ENCODE measurements around the gene TGFBI. TPM values are rescaled to one million over a fixed set of nuclear protein-coding genes. Genes with fewer than 3 reads are reported as not detected.

The TGFBI gene
- total and polyA plus RNA-seq, 2 donors, result 76.8 to 294 TPM

- WGBS, result 95% methylated on average over 7 of the region's 7 CpGs
- DNase-seq (ENCODE audit: low read depth in 6 of 9, low spot score in 9 of 9), result no peak
- Histone ChIP-seq H3K4me3 (ENCODE audit: low read length in 2 of 2) (no peak overlapping the region), H3K36me3 (ENCODE audit: control insufficient read depth in 2 of 2, insufficient read depth in 2 of 2, low read length in 1 of 2) (no peaks in the 10 kb centered on the region), H3K9me3 (ENCODE audit: control insufficient read depth in 2 of 2, insufficient read depth in 1 of 2, low read length in 1 of 2) (no peaks in the 10 kb centered on the region), H3K27me3 (ENCODE audit: control insufficient read depth in 2 of 2, insufficient read depth in 1 of 2, low read length in 1 of 2) (peaks cover 0 to 8% of the 10 kb centered on the region in 2 donors), H3K4me1 (ENCODE audit: control insufficient read depth in 2 of 2, insufficient read depth in 2 of 2, low read length in 2 of 2) (no peaks in the 10 kb centered on the region), H3K27ac (ENCODE audit: low read depth in 1 of 2, low read length in 1 of 2) (no peak overlapping the region)
These were observed 39.1 kb upstream of the TGFBI start for GRCh38 chr5:135989686-135990085.

- Histone ChIP-seq H3K36me3 (ENCODE audit: control insufficient read depth in 2 of 2, insufficient read depth in 2 of 2, low read length in 1 of 2) (no peaks in the 10 kb centered on the region), H3K27ac (ENCODE audit: low read depth in 1 of 2, low read length in 1 of 2) (no peak overlapping the region), H3K9me3 (ENCODE audit: control insufficient read depth in 2 of 2, insufficient read depth in 1 of 2, low read length in 1 of 2) (no peaks in the 10 kb centered on the region), H3K27me3 (ENCODE audit: control insufficient read depth in 2 of 2, insufficient read depth in 1 of 2, low read length in 1 of 2) (peaks cover 0 to 8% of the 10 kb centered on the region in 2 donors), H3K4me3 (ENCODE audit: low read length in 2 of 2) (no peak overlapping the region), H3K4me1 (ENCODE audit: control insufficient read depth in 2 of 2, insufficient read depth in 2 of 2, low read length in 2 of 2) (no peaks in the 10 kb centered on the region)
- DNase-seq (ENCODE audit: low read depth in 6 of 9, low spot score in 9 of 9), result no peak
- 82% methylated on average over 21 of the region's 21 CpGs for WGBS
These were observed 38.1 kb upstream of the TGFBI start for GRCh38 chr5:135990528-135991255.

- 89% methylated on average over 6 of the region's 6 CpGs for WGBS
- H3K9me3 ChIP-seq (ENCODE audit: control insufficient read depth in 2 of 2, insufficient read depth in 1 of 2, low read length in 1 of 2), result no peaks in the 10 kb centered on the region
These were observed 37.4 kb upstream of the TGFBI start for GRCh38 chr5:135991429-135991828.

GRCh38 chr5:135993335-135993879 is 35.4 kb upstream of the TGFBI start:
- DNase-seq (ENCODE audit: low read depth in 6 of 9, low spot score in 9 of 9), result no peak
- no peaks in the 10 kb centered on the region for H3K4me1 ChIP-seq (ENCODE audit: control insufficient read depth in 2 of 2, insufficient read depth in 2 of 2, low read length in 2 of 2)
- no peak overlapping the region for H3K4me3 ChIP-seq (ENCODE audit: low read length in 2 of 2)
- H3K9me3 ChIP-seq (ENCODE audit: control insufficient read depth in 2 of 2, insufficient read depth in 1 of 2, low read length in 1 of 2), result no peaks in the 10 kb centered on the region
- no peak overlapping the region for H3K27ac ChIP-seq (ENCODE audit: low read depth in 1 of 2, low read length in 1 of 2)
- no peaks in the 10 kb centered on the region for H3K36me3 ChIP-seq (ENCODE audit: control insufficient read depth in 2 of 2, insufficient read depth in 2 of 2, low read length in 1 of 2)
- peaks cover 0 to 8% of the 10 kb centered on the region in 2 donors for H3K27me3 ChIP-seq (ENCODE audit: control insufficient read depth in 2 of 2, insufficient read depth in 1 of 2, low read length in 1 of 2)
- WGBS, result 86% methylated on average over 6 of the region's 6 CpGs

More at GRCh38 chr5:135991429-135991828, 37.4 kb upstream of the TGFBI start:
- Histone ChIP-seq H3K27me3 (ENCODE audit: control insufficient read depth in 2 of 2, insufficient read depth in 1 of 2, low read length in 1 of 2) (peaks cover 0 to 8% of the 10 kb centered on the region in 2 donors), H3K4me3 (ENCODE audit: low read length in 2 of 2) (no peak overlapping the region), H3K27ac (ENCODE audit: low read depth in 1 of 2, low read length in 1 of 2) (no peak overlapping the region), H3K4me1 (ENCODE audit: control insufficient read depth in 2 of 2, insufficient read depth in 2 of 2, low read length in 2 of 2) (no peaks in the 10 kb centered on the region), H3K36me3 (ENCODE audit: control insufficient read depth in 2 of 2, insufficient read depth in 2 of 2, low read length in 1 of 2) (no peaks in the 10 kb centered on the region)
- DNase-seq (ENCODE audit: low read depth in 6 of 9, low spot score in 9 of 9), result no peak

- no peaks in the 10 kb centered on the region for H3K36me3 ChIP-seq (ENCODE audit: control insufficient read depth in 2 of 2, insufficient read depth in 2 of 2, low read length in 1 of 2)
- H3K27ac ChIP-seq (ENCODE audit: low read depth in 1 of 2, low read length in 1 of 2), result no peak overlapping the region
- 94% methylated on average over 6 of the region's 6 CpGs for WGBS
- DNase-seq (ENCODE audit: low read depth in 6 of 9, low spot score in 9 of 9), result no peak
- H3K9me3 ChIP-seq (ENCODE audit: control insufficient read depth in 2 of 2, insufficient read depth in 1 of 2, low read length in 1 of 2), result no peaks in the 10 kb centered on the region
- peaks cover 0 to 8% of the 10 kb centered on the region in 2 donors for H3K27me3 ChIP-seq (ENCODE audit: control insufficient read depth in 2 of 2, insufficient read depth in 1 of 2, low read length in 1 of 2)
- H3K4me1 ChIP-seq (ENCODE audit: control insufficient read depth in 2 of 2, insufficient read depth in 2 of 2, low read length in 2 of 2), result no peaks in the 10 kb centered on the region
- H3K4me3 ChIP-seq (ENCODE audit: low read length in 2 of 2), result no peak overlapping the region
These were observed 34.7 kb upstream of the TGFBI start for GRCh38 chr5:135993880-135994636.

GRCh38 chr5:135995976-135996375 is 32.8 kb upstream of the TGFBI start:
- Histone ChIP-seq H3K4me3 (ENCODE audit: low read length in 2 of 2) (no peak overlapping the region), H3K27me3 (ENCODE audit: control insufficient read depth in 2 of 2, insufficient read depth in 1 of 2, low read length in 1 of 2) (peaks cover 0 to 1% of the 10 kb centered on the region in 2 donors), H3K4me1 (ENCODE audit: control insufficient read depth in 2 of 2, insufficient read depth in 2 of 2, low read length in 2 of 2) (no peaks in the 10 kb centered on the region), H3K27ac (ENCODE audit: low read depth in 1 of 2, low read length in 1 of 2) (no peak overlapping the region), H3K36me3 (ENCODE audit: control insufficient read depth in 2 of 2, insufficient read depth in 2 of 2, low read length in 1 of 2) (no peaks in the 10 kb centered on the region), H3K9me3 (ENCODE audit: control insufficient read depth in 2 of 2, insufficient read depth in 1 of 2, low read length in 1 of 2) (no peaks in the 10 kb centered on the region)
- WGBS, result 96% methylated on average over 3 of the region's 3 CpGs
- no peak for DNase-seq (ENCODE audit: low read depth in 6 of 9, low spot score in 9 of 9)

- Histone ChIP-seq H3K36me3 (ENCODE audit: control insufficient read depth in 2 of 2, insufficient read depth in 2 of 2, low read length in 1 of 2) (no peaks in the 10 kb centered on the region), H3K27ac (ENCODE audit: low read depth in 1 of 2, low read length in 1 of 2) (no peak overlapping the region), H3K27me3 (ENCODE audit: control insufficient read depth in 2 of 2, insufficient read depth in 1 of 2, low read length in 1 of 2) (no peaks in the 10 kb centered on the region), H3K9me3 (ENCODE audit: control insufficient read depth in 2 of 2, insufficient read depth in 1 of 2, low read length in 1 of 2) (no peaks in the 10 kb centered on the region), H3K4me1 (ENCODE audit: control insufficient read depth in 2 of 2, insufficient read depth in 2 of 2, low read length in 2 of 2) (no peaks in the 10 kb centered on the region), H3K4me3 (ENCODE audit: low read length in 2 of 2) (no peak overlapping the region)
- 95% methylated on average over 2 of the region's 2 CpGs for WGBS
- no peak for DNase-seq (ENCODE audit: low read depth in 6 of 9, low spot score in 9 of 9)
These were observed 32.2 kb upstream of the TGFBI start for GRCh38 chr5:135996611-135997010.

GRCh38 chr5:135997673-135998335 is 31.0 kb upstream of the TGFBI start:
- Histone ChIP-seq H3K27me3 (ENCODE audit: control insufficient read depth in 2 of 2, insufficient read depth in 1 of 2, low read length in 1 of 2) (no peaks in the 10 kb centered on the region), H3K36me3 (ENCODE audit: control insufficient read depth in 2 of 2, insufficient read depth in 2 of 2, low read length in 1 of 2) (no peaks in the 10 kb centered on the region), H3K4me3 (ENCODE audit: low read length in 2 of 2) (no peak overlapping the region), H3K27ac (ENCODE audit: low read depth in 1 of 2, low read length in 1 of 2) (no peak overlapping the region), H3K4me1 (ENCODE audit: control insufficient read depth in 2 of 2, insufficient read depth in 2 of 2, low read length in 2 of 2) (no peaks in the 10 kb centered on the region), H3K9me3 (ENCODE audit: control insufficient read depth in 2 of 2, insufficient read depth in 1 of 2, low read length in 1 of 2) (no peaks in the 10 kb centered on the region)
- no peak for DNase-seq (ENCODE audit: low read depth in 6 of 9, low spot score in 9 of 9)
- WGBS, result 90% methylated on average over 8 of the region's 8 CpGs

GRCh38 chr5:135998889-135999288 is 29.9 kb upstream of the TGFBI start:
- no peak overlapping the region for H3K27ac ChIP-seq (ENCODE audit: low read depth in 1 of 2, low read length in 1 of 2)
- no peaks in the 10 kb centered on the region for H3K4me1 ChIP-seq (ENCODE audit: control insufficient read depth in 2 of 2, insufficient read depth in 2 of 2, low read length in 2 of 2)
- DNase-seq (ENCODE audit: low read depth in 6 of 9, low spot score in 9 of 9), result no peak
- 96% methylated on average over 6 of the region's 6 CpGs for WGBS
- no peaks in the 10 kb centered on the region for H3K27me3 ChIP-seq (ENCODE audit: control insufficient read depth in 2 of 2, insufficient read depth in 1 of 2, low read length in 1 of 2)
- H3K36me3 ChIP-seq (ENCODE audit: control insufficient read depth in 2 of 2, insufficient read depth in 2 of 2, low read length in 1 of 2), result no peaks in the 10 kb centered on the region
- no peak overlapping the region for H3K4me3 ChIP-seq (ENCODE audit: low read length in 2 of 2)
- H3K9me3 ChIP-seq (ENCODE audit: control insufficient read depth in 2 of 2, insufficient read depth in 1 of 2, low read length in 1 of 2), result no peaks in the 10 kb centered on the region
